IMR-90 (cell line): ENCODE results near the gene PAQR5. TPM values are rescaled to one million over a fixed set of nuclear protein-coding genes. Genes with fewer than 3 reads are reported as not detected.

ENCODE experiments used
- ATAC-seq: fragments of 200-7000 bp; cut with Tn5 transposase; 2 replicates; pipeline ENCODE4 v1.9.1; 2020; ENCODE audit warnings: low read depth, mild to moderate bottlenecking, moderate library complexity
- BruUV-seq: library from RNA; stranded (reverse); fragments of 400-500 nt; replicated peaks from 2 replicates; lab custom pipeline; 2021; lab: Mats Ljungman, UMichigan
- CTCF ChIA-PET: fragments of 300-600 bp; formaldehyde crosslinking; extraction: SDS; loops from one replicate; lab custom pipeline; 2021; ENCODE audit warnings: antibody characterized with exemption; lab: Yijun Ruan, JAX
- POLR2A ChIA-PET: fragments of 300-600 bp; sonication (Branson Sonifier 250); formaldehyde crosslinking; loops from one replicate; lab custom pipeline; 2022; ENCODE audit warnings: antibody characterized with exemption; ENCODE audit not compliant: unreplicated experiment; lab: Charles Lee
- DNase-seq: peaks from one replicate; pipeline ENCODE4 v3.0.0; 2013
- H2AFZ ChIP-seq: replicated peaks from 2 replicates; pipeline ENCODE3; 2013; ENCODE audit warnings: low read length, mild to moderate bottlenecking; ENCODE audit not compliant: poor library complexity
- H2AK5ac ChIP-seq: 2 replicates; pipeline ENCODE4 v1.6.1; 2013; ENCODE audit warnings: low read depth, low read length, inconsistent platforms
- H2AK9ac ChIP-seq: replicated peaks from 2 replicates; pipeline ENCODE3; 2013; ENCODE audit warnings: mild to moderate bottlenecking, low read depth, low read length, moderate library complexity; ENCODE audit not compliant: poor library complexity
- H2BK120ac ChIP-seq: 2 replicates; pipeline ENCODE4 v1.6.1; 2013; ENCODE audit warnings: low read depth, low read length, inconsistent platforms
- H2BK15ac ChIP-seq: 3 replicates; pipeline ENCODE4 v1.6.1; 2013; ENCODE audit warnings: low read depth, low read length, inconsistent platforms
- H2BK20ac ChIP-seq: 2 replicates; pipeline ENCODE4 v1.6.1; 2013; ENCODE audit warnings: low read depth, mild to moderate bottlenecking, inconsistent platforms, low read length, moderate library complexity
- H2BK5ac ChIP-seq: 2 replicates; pipeline ENCODE4 v1.6.1; 2013; ENCODE audit warnings: mild to moderate bottlenecking, low read depth, low read length, inconsistent platforms; ENCODE audit not compliant: poor library complexity, severe bottlenecking
- H3K14ac ChIP-seq: replicated peaks from 2 replicates; pipeline ENCODE4 v1.6.1; 2013; ENCODE audit warnings: low read depth, low read length, inconsistent platforms
- H3K18ac ChIP-seq: 2 replicates; pipeline ENCODE4 v1.6.1; 2013; ENCODE audit warnings: low read depth, low read length, control low read depth
- H3K23ac ChIP-seq: 2 replicates; pipeline ENCODE4 v1.6.1; 2013; ENCODE audit warnings: low read depth, low read length, inconsistent platforms
- H3K27ac ChIP-seq: 2 replicates; pipeline ENCODE4 v1.5.1; 2013; ENCODE audit warnings: mild to moderate bottlenecking, control low read depth, low read length; ENCODE audit not compliant: insufficient read depth
- H3K27me3 ChIP-seq: 2 replicates; pipeline ENCODE4 v1.6.1; 2013; ENCODE audit warnings: low read length; ENCODE audit not compliant: control insufficient read depth, insufficient read depth
- H3K36me3 ChIP-seq: 2 replicates; pipeline ENCODE4 v1.6.1; 2013; ENCODE audit warnings: low read length, mixed read lengths; ENCODE audit not compliant: control insufficient read depth, insufficient read depth
- H3K4ac ChIP-seq: 2 replicates; pipeline ENCODE4 v1.6.1; 2013; ENCODE audit warnings: low read depth, low read length, inconsistent platforms
- H3K4me1 ChIP-seq: 2 replicates; pipeline ENCODE4 v1.6.1; 2013; ENCODE audit warnings: low read length, mixed read lengths; ENCODE audit not compliant: control insufficient read depth, insufficient read depth
- H3K4me2 ChIP-seq: 2 replicates; pipeline ENCODE4 v1.6.1; 2013; ENCODE audit warnings: low read depth, mild to moderate bottlenecking, control low read depth, low read length, moderate library complexity
- H3K4me3 ChIP-seq: 2 replicates; pipeline ENCODE4 v1.5.1; 2013; ENCODE audit warnings: low read depth, mild to moderate bottlenecking, control low read depth, low read length, moderate library complexity; ENCODE audit not compliant: insufficient read depth
- H3K56ac ChIP-seq: 2 replicates; pipeline ENCODE4 v1.6.1; 2013; ENCODE audit warnings: low read length, inconsistent platforms; ENCODE audit not compliant: insufficient read depth; ENCODE audit errors: extremely low read depth
- H3K79me1 ChIP-seq, 2 experiments: 2 replicates each; pipeline ENCODE4 v1.6.1; 2013; ENCODE audit warnings: low read length in 2 of 2, inconsistent platforms in 1 of 2, low read depth in 1 of 2
- H3K9ac ChIP-seq: 2 replicates; pipeline ENCODE4 v1.6.1; 2013; ENCODE audit warnings: low read depth, low read length, control low read depth
- H3K9me1 ChIP-seq: 2 replicates; pipeline ENCODE4 v1.6.1; 2013; ENCODE audit warnings: low read length, inconsistent platforms; ENCODE audit not compliant: insufficient read depth
- H3K9me3 ChIP-seq: 2 replicates; pipeline ENCODE4 v1.6.1; 2013; ENCODE audit warnings: low read length; ENCODE audit not compliant: control insufficient read depth, insufficient read depth
- H4K20me1 ChIP-seq: 2 replicates; pipeline ENCODE4 v1.6.1; 2013; ENCODE audit warnings: low read length, inconsistent platforms; ENCODE audit not compliant: insufficient read depth
- H4K5ac ChIP-seq: 2 replicates; pipeline ENCODE4 v1.6.1; 2013; ENCODE audit warnings: mild to moderate bottlenecking, low read depth, low read length, control low read depth
- H4K8ac ChIP-seq, 2 experiments: 2 replicates each; pipeline ENCODE4 v1.6.1; 2013; ENCODE audit warnings: low read depth in 2 of 2, low read length in 2 of 2, control low read depth in 1 of 2, inconsistent platforms in 1 of 2
- H4K91ac ChIP-seq: 2 replicates; pipeline ENCODE4 v1.6.1; 2013; ENCODE audit warnings: low read depth, low read length, inconsistent platforms; ENCODE audit not compliant: insufficient read depth
- BHLHE40 ChIP-seq: fragments of 150-350 bp; IDR thresholded peaks from 2 replicates; pipeline ENCODE4 v1.6.1; 2016; ENCODE audit warnings: mild to moderate bottlenecking, low read depth, low read length
- CEBPB ChIP-seq: IDR thresholded peaks from 2 replicates; pipeline ENCODE4 v1.6.1; 2012; ENCODE audit warnings: low read depth, low read length, improper control_type of control experiment
- CHD1 ChIP-seq: IDR thresholded peaks from 2 replicates; pipeline ENCODE4 v1.6.1; 2012; ENCODE audit warnings: low read depth, low read length, improper control_type of control experiment
- FOS ChIP-seq: fragments of 150-350 bp; IDR thresholded peaks from 2 replicates; pipeline ENCODE4 v1.6.1; 2016; ENCODE audit warnings: low read depth, low read length
- MAFK ChIP-seq: IDR thresholded peaks from 2 replicates; pipeline ENCODE4 v1.6.1; 2012; ENCODE audit warnings: low read depth, low read length, improper control_type of control experiment
- MAZ ChIP-seq: IDR thresholded peaks from 2 replicates; pipeline ENCODE4 v1.6.1; 2012; ENCODE audit warnings: low read depth, mild to moderate bottlenecking, low read length, improper control_type of control experiment, moderate library complexity, borderline replicate concordance
- RAD21 ChIP-seq: IDR thresholded peaks from 2 replicates; pipeline ENCODE4 v1.6.1; 2012; ENCODE audit warnings: low read length, improper control_type of control experiment
- RCOR1 ChIP-seq: IDR thresholded peaks from 2 replicates; pipeline ENCODE4 v1.6.1; 2012; ENCODE audit warnings: mild to moderate bottlenecking, low read length, improper control_type of control experiment; ENCODE audit not compliant: insufficient replicate concordance
- RFX5 ChIP-seq: IDR thresholded peaks from 2 replicates; pipeline ENCODE4 v1.8.0; 2012; ENCODE audit warnings: low read depth, mild to moderate bottlenecking, low read length, moderate library complexity
- WGBS, 2 experiments: methylation state at CpG; one replicate each; pipeline versions ENCODE4 v1.1.5 to v1.1.7; 2013; ENCODE audit warnings: missing lambda C conversion rate in 2 of 2; ENCODE audit not compliant: insufficient read length in 1 of 2; ENCODE audit errors: extremely low coverage in 2 of 2; 5-methylcytosine and 5-hydroxymethylcytosine counted together
- dilution Hi-C: fragments of 300-500 bp; cut with HindIII; formaldehyde crosslinking; loops from one replicate; pipeline ENCODE4 v1.14.3; 2018; ENCODE audit warnings: low sequenced_read_pairs; ENCODE audit not compliant: unreplicated experiment
- in situ Hi-C: fragments of 300-500 bp; cut with MboI; formaldehyde crosslinking; loops from 3 replicates; pipeline ENCODE4 v1.14.3; 2019; ENCODE audit warnings: low sequenced_read_pairs, inconsistent platforms, mixed read lengths
- intact Hi-C: fragments of 100-400 bp; cut with micrococcal nuclease; formaldehyde crosslinking; loops from 2 replicates; pipeline ENCODE4 v1.10.0; 2022
- polyA plus RNA-seq, 3 experiments: library from polyadenylated mRNA; depleted of rRNA; stranded (reverse); fragments of >200 nt; gene quantifications; 2 replicates each; pipeline ENCODE4 v1.2.3, GENCODE V29; 2012; ENCODE audit warnings: low replicate concordance in 1 of 3
- total RNA-seq: library from RNA; depleted of rRNA; stranded (reverse); fragments of >200 nt; gene quantifications from 2 replicates; pipeline ENCODE4 v1.2.3, GENCODE V29; 2012
- TF ChIP-seq, protein P1 (sequence below): conservative IDR thresholded peaks from 2 replicates; pipeline ENCODE4 v1.5.1; 2012; ENCODE audit warnings: mild to moderate bottlenecking, low read depth, low read length, improper control_type of control experiment
- TF ChIP-seq, protein P2 (sequence below): fragments of 150-350 bp; IDR thresholded peaks from 2 replicates; pipeline ENCODE4 v1.6.1; 2016; ENCODE audit warnings: low read depth, mild to moderate bottlenecking, low read length, moderate library complexity, borderline replicate concordance

The PAQR5 gene
- total and polyA plus RNA-seq, 2 of the 4 experiments (the other 2 are of a cell fraction), result 2.3 to 2.7 TPM

DNA sequence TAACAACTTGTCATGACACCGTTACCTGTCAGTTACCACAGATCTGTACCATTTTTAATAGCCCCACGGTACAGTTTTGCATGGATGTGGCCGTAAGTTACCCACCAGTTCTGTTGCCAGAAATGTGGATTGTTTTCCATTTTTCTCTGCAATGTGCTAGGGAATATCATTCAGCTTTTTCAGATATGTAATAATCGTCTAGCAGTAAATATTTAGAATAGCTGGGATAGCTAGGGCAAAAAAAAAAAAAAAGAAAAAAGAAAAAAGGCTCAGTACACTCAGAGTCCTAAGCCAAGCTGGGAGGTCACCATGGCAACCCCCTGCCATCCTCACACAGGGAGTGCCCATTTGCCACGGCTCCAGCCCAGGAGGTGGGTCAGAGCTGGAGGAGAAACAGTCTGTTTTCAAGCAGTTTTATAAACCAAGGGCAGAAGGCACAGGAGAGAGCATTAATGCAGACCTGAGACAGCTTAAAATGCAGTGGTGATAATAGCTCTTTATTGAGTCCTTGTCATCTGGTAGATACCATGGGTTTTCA, 25.2 kb downstream of the PAQR5 start:
- H2BK120ac ChIP-seq, result no peak overlapping the region
- H3K14ac ChIP-seq, result no peak overlapping the region
- dilution Hi-C loops (no loop called here), intact Hi-C loops (no loop called here), in situ Hi-C loops (no loop called here)
- H4K91ac ChIP-seq, result no peak overlapping the region
- no peak overlapping the region for H3K56ac ChIP-seq
- H4K20me1 ChIP-seq, result no peaks in the 10 kb centered on the region
- no peak overlapping the region for H3K4me3 ChIP-seq
- H2AFZ ChIP-seq, result no peak overlapping the region
- no peak overlapping the region for H3K23ac ChIP-seq
- no peak overlapping the region for H2BK5ac ChIP-seq
- no peaks in the 10 kb centered on the region for H3K36me3 ChIP-seq
- no peaks in the 10 kb centered on the region for H3K79me1 ChIP-seq
- H2BK20ac ChIP-seq, result peak overlapping the region; percentile 37; the same call in 1 of the 2 replicates
- H2BK15ac ChIP-seq, result no peak overlapping the region
- WGBS, 2 experiments, result no CpG with 5 or more reads among the region's 5 CpGs
- peaks cover 11% of the 10 kb centered on the region; the same call in 1 of the 2 replicates for H3K9me1 ChIP-seq
- no peak overlapping the region for H3K27ac ChIP-seq
- ChIA-PET CTCF (no interaction called here), POLR2A (no interaction called here)
- H3K18ac ChIP-seq, result peak overlapping the region; percentile 11; the same call in 1 of the 2 replicates
- no peak overlapping the region for H4K8ac ChIP-seq
- no TSS peak for BruUV-seq
- ATAC-seq (peak; percentile 79), DNase-seq (no peak)
- no peak overlapping the region for H4K5ac ChIP-seq
- peak overlapping the region; percentile 12; the same call in 1 of the 2 replicates for H3K4me2 ChIP-seq
- no peak for TF ChIP-seq MAFK
- no peak for TF ChIP-seq CHD1
- no peak for TF ChIP-seq RFX5
- TF ChIP-seq RCOR1, result no peak
- TF ChIP-seq, protein P1, sequence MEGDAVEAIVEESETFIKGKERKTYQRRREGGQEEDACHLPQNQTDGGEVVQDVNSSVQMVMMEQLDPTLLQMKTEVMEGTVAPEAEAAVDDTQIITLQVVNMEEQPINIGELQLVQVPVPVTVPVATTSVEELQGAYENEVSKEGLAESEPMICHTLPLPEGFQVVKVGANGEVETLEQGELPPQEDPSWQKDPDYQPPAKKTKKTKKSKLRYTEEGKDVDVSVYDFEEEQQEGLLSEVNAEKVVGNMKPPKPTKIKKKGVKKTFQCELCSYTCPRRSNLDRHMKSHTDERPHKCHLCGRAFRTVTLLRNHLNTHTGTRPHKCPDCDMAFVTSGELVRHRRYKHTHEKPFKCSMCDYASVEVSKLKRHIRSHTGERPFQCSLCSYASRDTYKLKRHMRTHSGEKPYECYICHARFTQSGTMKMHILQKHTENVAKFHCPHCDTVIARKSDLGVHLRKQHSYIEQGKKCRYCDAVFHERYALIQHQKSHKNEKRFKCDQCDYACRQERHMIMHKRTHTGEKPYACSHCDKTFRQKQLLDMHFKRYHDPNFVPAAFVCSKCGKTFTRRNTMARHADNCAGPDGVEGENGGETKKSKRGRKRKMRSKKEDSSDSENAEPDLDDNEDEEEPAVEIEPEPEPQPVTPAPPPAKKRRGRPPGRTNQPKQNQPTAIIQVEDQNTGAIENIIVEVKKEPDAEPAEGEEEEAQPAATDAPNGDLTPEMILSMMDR, result no peak
- no peak for TF ChIP-seq RAD21
- TF ChIP-seq BHLHE40, result no peak
- TF ChIP-seq MAZ, result no peak
- TF ChIP-seq FOS, result no peak
- TF ChIP-seq, protein P2, sequence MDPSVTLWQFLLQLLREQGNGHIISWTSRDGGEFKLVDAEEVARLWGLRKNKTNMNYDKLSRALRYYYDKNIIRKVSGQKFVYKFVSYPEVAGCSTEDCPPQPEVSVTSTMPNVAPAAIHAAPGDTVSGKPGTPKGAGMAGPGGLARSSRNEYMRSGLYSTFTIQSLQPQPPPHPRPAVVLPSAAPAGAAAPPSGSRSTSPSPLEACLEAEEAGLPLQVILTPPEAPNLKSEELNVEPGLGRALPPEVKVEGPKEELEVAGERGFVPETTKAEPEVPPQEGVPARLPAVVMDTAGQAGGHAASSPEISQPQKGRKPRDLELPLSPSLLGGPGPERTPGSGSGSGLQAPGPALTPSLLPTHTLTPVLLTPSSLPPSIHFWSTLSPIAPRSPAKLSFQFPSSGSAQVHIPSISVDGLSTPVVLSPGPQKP, result no peak
- no peak for TF ChIP-seq CEBPB
- H3K9ac ChIP-seq, result no peak overlapping the region
- H2AK5ac ChIP-seq, result no peak overlapping the region
- no peak overlapping the region for H3K4ac ChIP-seq
- H3K4me1 ChIP-seq, result peaks cover 17% of the 10 kb centered on the region
- no peak overlapping the region for H2AK9ac ChIP-seq
- H3K27me3 ChIP-seq, result no peaks in the 10 kb centered on the region; the same call in 1 of the 2 replicates
- H3K9me3 ChIP-seq, result no peaks in the 10 kb centered on the region
